Breast epithelium (tissue), 3 donors: ENCODE data around the gene GNG5.

ENCODE experiments used
- CTCF ChIP-seq, 3 donors: fragments of 450-650 bp; IDR thresholded peaks; one replicate each; pipeline ENCODE4 v1.5.1; 2016 to 2017; ENCODE audit warnings: antibody characterized with exemption in 3 of 3, mild to moderate bottlenecking in 3 of 3, moderate library complexity in 3 of 3
- POLR2A ChIP-seq: fragments of 450-650 bp; IDR thresholded peaks from one replicate; pipeline ENCODE4 v1.6.1; 2016; ENCODE audit warnings: antibody characterized with exemption, mild to moderate bottlenecking, moderate library complexity

- no peak for TF ChIP-seq POLR2A
- TF ChIP-seq CTCF (IDR thresholded peaks at IDR 0.05) = no peak
Measured at GRCh38 chr1:84540759-84541158, 34.4 kb upstream of the GNG5 start.
